Renal cortex interstitium (tissue), 11 donors: ENCODE data around the gene HSPG2. TPM values are rescaled to one million over a fixed set of nuclear protein-coding genes. Genes with fewer than 3 reads are reported as not detected.

ENCODE experiments used
- DNase-seq, 11 donors: peaks; one replicate each; pipeline ENCODE4 v3.0.0-alpha.2; 2013; ENCODE audit warnings: low read depth in 9 of 11, low spot score in 4 of 11; ENCODE audit errors: extremely low read depth in 1 of 11
- polyA plus RNA-seq, 3 donors: library from polyadenylated mRNA; unstranded; fragments of 120-200 nt; gene quantifications; one replicate each; pipeline ENCODE4 v1.2.1, GENCODE V29; 2013; ENCODE audit not compliant: insufficient read length in 3 of 3

Gene HSPG2
- polyA plus RNA-seq, 3 donors = 130 to 200 (median 188) TPM

DNA sequence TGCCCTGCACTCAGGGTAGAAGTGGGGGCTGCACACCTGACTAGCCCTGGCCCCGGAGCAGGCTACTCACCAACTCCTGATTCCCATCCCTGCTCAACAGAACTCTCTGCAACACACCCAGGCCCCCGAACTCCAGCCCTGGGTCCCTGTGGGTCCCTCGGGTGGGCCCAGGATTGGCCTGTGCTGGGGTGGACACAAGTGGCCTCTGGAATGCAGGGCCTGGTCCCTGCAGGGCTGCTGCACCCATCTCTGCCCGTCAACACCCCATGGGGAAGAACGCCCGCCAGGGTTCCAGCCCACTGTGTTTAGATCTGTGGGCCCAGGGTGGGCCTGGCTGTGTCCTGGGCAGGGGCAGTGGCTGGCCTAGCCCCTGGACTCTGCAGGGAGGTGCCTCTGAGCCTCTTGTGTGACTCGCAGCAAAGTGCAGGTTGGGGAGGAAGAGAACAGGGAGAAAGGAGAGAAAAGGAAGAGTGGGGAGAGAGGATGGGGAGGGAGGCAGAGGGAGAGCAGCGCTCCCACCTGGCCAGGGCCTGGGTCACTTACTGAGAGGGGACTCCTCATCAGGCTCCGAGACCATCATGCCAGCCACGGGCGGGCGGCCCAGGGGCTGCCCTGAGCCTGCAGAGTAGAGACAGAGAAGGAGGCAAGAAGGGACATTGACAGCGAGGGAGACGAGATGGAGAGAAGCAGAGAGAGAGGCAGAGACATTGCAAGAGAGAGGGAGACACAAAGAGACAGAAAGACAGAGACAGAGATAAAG, 43.9 kb downstream of the HSPG2 start:
- DNase-seq = no peak

DNA sequence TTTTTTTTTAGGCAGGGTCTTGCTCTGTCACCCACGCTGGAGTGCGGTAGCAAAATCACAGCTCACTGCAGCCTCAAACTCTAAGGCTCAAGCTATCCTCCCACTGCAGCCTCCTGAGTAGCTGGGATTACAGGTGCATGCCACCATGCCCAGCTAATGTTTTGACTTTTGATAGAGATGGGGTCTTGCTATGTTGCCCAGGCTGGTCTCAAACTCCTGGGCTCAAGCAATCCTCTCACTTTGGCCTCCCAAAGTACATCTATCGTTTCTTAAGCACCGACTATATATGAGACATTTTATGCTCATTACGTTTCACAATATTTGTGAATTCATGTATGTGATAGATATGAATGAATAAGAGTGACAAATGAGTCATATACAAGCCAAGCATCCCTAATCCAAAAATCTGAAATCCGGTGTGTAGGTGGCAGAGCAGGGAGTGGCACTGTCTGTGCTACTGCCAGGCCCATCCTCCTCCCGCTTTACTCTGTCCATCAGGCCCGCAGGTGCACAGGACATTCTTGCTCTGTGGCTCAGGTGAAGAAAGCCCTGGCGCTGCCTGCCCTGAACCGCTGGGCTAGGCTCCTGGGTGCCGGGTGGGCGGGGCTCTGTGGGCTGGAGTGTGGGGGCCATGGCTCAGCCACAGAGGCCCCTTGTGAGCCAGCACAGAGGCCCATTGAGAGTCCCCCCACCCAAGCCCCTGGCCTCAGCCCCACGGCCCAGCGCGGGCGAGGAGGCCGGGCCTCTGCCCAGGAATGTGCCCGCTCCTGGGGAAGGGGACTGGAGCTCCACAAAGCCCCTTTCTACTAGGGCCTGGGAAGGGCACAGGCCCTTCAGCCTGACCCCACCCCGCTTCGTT, 45.3 kb downstream of the HSPG2 start:
- no peak for DNase-seq

DNA sequence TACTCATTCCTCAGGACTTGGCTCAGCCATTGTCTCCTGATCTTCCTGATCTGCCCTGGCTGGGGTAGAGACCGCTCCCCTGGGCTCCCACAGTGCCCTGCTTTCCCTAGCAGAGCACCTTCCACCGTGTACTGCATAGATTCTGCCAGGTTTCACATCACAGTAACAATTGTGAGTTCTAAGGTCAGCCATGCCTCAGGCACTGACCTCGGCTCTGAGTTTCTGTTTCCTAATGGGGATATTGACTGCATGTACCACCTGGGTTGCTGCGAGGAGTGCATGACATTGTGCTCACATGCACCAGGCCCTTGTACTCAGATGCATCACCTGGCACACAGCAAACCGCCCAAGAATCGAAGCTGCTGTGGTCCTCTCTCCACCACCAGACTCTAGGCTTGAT, 46.0 kb downstream of the HSPG2 start:
- DNase-seq = no peak

DNA sequence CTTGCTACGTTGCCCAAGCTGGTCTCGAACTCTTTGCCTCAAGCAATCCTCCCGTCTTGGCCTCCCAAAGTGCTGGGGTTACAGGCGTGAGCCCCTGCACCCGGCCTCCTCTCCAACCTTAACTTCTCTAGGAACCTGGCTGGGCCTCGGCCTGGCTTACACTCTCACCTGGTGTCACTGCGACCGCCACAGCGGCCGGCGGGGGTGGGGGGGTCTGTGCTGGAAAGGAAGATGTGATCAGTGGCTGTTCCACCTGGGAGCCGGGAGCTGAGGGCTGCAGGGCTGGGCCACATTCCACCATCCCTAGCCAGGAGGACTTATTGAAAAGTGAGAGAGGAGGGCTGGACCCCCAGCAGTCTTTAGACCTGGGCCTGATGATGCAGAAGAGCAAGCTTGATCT, 48.6 kb downstream of the HSPG2 start:
- DNase-seq = no peak

DNA sequence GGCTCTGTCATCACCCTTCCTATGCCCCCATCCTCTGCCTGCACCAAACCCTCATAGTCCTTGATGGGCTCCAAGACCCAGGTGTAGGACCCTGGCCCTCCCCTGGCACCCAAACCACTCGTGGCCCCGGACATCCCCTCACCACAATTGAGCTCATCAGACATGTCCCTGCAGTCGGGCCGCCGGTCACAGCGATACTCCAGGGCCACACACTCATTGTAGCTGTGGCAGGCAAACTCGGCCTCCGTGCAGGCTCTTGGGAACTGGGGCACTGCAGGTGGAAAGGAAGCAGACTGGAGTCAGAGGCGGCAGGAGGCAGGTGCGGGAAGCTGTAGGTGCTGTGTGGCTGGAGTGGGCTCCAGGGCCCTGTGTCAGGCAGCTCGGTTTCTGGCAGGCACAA, 49.3 kb downstream of the HSPG2 start:
- DNase-seq = no peak

DNA sequence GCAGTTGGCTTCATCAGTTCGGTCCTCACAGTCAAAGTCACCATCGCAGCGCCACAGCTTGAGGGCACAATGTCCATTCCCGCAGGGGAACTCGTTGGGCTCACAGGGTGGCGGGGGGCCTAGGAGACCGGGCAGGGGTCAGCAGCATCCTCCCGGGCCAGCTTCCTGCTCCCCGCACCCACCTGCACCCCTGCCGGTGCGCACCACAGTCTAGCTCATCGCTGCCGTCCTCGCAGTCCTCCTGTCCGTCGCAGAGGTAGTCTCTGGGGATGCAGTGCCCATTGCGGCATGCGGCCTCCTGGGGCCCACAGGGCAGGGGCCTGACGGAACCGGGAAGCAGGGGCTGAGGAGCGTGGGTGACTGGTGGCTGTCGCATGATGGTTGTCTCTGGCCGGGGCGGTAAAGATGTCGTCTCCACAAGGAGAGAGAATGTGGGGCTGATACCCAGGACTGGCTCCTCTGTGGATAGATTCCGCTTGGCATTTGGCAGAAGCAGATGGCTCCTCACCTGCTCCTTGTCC, 49.8 kb downstream of the HSPG2 start:
- no peak for DNase-seq

DNA sequence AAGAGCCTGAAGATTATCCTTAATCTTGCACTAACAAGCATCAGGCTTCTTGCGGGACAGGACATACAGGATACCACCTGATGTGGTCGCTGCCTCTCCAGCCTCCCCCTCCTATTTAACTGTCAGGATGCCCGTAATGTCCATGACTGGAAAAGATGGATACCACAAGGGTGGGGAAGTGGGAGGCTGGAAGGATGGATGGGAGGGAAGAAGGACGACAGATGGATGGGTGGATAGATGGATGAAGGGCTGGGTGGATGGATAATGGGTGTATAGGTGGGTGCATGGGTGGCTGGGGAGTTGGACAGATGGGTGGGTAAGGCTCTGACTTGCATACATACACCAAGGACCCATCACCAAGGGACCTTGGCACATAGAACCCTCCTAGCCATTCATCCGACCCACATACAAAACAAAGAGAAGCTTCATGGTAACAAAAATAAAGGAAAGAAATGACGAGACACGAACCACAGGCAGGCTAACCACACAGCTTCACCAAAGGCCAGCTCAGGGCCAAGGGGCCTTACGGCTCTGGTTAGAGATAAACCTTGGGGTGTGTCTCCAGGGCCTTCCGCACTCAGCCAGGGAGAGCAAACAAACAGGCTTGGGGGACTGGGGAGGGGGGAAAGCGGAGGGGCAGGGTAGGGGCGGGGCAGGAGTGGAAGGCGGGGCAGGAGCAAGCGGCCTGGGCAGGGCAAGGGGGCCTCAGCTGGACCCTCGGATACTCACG, 50.5 kb downstream of the HSPG2 start:
- DNase-seq = no peak

DNA sequence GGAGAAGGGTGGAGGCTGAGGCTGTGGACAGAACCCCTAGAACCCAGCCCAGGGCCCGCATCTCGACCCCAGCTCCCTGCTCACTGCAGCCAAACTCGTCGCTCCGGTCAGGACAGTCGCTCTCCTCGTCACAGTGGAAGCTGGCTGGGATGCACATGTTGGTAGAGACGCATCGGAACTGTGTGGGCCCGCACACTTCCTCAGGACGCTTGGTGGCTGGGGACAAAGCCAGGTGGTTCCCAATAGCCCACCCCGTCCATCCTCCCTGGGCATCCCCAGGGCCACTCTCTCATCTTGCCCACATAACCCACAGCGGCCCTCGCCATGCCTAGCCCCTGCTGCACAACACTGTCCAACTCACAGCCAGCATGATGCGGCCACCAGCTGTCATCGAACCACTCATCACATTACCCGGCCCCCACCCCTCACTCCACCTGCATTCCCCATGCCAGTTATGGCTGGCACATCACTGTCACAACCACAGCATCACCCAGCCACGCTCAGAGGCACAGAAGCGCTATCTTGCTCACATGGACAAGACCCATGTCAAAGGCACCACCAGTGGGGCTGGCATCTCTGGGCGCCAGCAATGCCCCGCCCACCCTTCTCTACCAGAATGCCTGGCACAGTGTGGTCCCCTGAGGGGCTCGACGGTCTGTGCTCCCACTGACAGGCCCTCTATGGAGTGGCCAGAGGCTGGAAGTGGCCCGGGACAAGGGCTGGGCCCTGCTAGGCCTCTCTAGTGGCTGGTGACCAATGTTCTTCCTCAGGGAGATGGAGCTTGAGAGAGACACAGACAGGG, 51.7 kb downstream of the HSPG2 start:
- no peak for DNase-seq

DNA sequence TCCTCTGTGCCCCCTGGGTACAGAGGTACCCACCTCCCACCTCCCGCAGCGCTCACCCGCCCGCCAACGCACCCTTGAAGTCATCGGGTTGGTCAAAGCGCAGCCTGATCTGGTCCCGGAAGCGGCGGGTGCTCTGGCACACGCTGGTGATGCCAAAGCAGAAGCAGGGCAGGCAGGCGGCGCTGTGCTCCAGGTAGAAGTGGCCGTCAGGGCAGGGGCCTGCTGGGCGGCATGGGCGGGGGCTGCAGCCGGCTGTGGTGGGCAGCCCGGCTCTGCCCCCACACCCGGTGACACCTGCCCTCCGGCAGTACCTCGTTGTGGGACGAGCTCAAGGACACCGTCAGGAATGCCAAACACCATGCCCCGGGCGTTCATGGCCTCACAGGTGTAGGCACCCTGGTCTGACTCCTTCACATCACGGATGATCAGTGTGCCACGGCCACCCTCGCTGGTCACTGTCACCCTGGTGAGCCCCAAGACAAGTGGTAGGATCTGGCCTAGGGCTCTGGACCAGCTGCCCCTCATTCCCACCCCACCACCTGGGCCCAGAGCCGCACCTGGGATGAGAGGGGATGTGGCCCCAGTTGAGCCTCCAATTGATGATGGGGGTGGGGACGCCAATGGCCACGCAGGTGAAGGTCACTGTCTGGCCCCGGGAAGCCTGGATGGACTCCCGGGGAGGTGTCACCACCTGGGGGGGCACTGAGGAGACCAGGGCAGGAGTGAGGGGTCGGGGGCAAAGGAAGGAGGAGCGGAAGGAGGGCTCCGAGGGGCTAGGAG, 52.5 kb downstream of the HSPG2 start:
- no peak for DNase-seq

DNA sequence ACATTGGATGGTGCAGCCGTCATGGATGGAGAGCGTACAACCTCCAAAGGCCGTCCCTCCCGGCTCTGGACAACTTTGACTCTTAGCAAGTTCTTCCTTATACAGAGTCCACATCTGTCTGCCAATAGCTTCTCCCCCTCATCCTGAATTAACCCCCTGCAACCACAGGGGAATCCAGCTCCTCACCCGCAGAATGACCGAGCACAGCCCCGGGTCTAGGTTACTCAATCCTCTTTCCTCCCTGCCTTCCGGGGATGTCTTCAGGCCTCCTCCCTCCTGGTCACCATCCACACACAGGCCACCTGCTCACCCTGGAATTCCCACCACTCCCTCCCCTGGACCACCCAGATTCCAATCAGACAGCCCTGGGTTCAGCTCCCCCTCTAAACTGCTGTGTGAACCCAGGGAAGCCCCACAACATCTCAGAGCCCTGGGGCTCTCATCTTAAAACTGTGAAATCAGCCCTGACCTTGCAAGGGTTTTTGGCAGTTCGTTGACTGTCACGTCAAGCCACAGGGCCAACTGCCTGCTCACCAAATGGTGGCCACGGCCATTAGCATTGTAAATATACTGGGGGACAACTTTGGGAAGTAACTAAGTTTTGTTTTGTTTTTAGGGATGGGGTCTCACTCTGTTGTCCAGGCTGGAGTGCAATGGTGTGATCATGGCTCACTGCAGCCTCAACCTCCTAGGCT, 54.2 kb downstream of the HSPG2 start:
- no peak for DNase-seq

DNA sequence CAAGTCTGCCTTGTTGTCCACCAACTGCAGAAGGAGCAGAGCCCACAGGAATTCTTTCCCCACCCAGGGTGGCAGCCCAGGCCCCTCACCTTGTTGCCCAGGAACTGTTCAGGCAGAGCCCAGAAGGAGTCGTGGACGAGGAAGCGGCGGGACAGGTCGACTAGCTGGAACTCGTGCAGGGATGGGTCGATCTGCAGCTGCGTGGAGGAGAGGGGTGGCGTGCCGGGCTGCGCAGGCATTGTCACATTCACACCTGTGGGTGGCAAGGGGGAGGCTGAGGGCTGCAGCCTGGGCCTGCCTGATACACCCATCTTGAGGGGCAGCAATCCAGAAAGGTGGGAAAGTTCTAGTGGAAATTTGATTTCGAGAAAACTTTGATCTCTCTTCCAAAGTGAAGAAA, 55.9 kb downstream of the HSPG2 start:
- no peak for DNase-seq

DNA sequence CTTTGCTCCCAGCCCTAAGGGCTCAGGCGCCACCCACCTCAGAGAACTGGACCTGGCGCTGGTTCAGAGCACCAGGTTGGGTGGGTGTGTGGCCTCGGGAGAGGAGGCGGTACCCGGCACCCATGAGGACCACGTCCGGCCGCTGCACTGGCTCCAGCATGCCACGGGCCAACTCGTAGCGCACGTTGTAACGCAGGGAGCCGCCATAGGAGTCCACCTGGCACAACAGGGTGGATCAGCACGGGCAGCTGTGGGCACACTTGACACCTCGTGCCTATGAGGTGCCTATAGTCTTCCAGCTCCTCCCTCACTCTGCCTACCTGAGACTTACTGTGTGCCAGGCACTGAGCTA, 56.5 kb downstream of the HSPG2 start:
- no peak for DNase-seq

DNA sequence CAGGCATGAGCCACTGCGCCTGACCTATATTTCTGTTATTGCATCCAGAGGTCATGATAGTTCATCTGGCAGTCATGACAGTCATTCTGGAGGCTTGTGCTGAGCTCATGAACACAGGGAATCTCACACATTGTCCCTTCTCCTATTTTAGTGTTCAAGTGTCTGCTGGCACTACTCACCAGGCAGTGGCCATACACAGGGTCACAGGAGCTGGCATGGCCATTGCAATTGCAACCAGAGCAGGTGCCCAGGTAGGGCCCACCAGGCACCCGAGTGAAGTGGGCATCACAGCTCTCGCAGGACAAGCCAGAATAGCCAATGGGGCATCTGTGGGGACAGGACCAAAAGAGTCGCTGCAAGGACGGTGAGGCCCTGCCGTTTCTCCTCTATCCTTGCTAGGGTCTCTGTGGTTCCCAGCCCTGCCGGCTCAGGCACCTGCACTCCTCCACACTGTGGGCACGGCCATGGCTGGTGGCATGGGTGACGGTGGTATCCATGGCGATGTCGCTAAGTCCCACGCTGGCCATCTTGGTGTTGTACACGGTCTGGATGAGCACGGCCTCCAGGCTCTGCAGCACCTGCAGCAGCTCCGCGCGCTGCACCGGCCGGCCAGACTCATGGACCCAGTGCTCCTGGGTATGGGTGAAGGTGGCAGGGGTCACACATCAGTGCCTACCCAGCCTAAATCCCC, 57.0 kb downstream of the HSPG2 start:
- DNase-seq = no peak

DNA sequence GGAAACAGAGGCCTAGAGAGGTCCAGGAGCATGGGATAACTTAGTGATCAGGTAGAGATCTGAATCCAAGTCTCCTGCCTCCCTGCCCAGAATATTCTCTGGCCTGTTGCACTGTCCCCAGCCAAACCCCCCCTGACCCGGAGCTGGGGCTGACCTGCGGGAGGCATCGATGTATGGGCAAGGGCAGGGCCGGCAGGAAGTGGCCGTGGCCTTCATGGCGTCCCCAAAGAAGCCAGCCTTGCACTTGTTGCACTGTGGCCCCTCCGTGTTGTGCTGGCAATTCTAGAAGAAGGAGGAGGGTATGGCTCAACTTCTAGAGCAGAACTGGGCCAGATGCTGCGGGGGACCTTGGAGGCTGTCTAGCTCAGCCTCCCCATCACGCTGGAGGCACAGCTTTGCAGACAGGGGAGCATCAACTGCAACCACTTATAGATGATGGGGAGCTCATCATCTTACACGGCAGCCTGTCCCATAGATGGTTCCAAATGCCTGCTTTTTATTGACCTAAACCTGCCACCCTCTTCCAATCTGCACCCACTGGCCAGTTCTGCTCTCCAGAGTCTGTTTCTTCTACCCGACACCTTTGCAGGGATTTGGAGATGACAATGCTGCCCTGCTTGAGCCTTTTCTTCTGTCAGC, 58.2 kb downstream of the HSPG2 start:
- DNase-seq = no peak

DNA sequence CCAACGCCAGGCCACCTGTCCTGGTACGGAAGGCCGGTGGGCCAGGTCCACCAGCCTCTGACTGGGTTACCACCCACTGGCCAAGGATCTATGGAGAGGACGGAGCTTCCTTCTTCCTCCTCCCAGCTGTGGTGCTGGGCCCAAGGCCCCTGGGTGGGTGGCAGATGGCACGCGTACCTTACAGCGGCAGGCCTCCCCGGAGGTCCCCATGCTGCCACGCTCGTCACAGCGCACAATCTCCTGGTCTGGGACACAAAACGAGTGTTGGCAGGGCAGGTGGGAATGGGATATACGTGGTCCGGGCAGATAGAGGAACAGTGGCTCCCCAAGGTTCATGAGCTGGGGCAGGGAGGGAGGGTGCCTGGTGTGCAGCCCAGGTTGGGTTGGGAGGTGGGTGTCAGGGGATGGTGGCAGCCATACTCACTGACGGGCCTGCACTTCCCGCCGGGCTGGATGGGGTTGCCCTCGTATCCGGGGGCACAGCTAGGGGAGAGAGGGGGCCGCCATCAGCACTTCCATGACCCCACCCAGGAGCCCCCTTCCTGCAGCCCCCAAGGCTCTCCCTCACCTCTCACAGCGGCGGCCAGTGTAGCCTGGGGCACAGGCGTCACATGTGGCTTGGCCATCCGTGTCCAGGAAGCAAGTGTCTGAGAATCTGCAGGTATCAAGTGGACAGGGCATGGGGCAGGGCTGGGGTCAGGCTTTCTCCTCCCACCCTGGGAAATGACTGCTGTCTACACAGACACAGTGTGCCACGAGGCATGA, 58.9 kb downstream of the HSPG2 start:
- no peak for DNase-seq

DNA sequence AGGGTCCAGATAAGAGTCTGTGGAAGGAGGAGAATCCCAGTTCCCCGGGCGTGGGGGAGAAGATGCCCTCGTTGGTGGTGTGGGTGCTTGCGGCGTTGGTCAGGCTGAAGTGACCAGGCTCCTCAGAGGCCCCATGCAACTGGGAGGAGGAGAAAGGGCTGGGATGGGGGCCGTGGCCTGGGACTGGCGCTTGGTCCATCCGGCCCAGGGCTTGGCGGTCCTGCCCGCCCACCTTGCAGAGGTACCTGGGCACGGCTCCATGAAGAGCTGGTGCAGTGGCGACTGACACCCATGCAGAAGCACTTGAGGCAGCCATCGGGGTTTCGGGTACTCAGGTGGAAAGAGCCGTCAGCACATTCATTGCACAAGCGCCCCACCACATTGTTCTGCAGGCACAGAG, 60.8 kb downstream of the HSPG2 start:
- DNase-seq = no peak
